Endothelial cell of umbilical vein (primary cell): Measurements from ENCODE around the gene SWSAP1.

Experiments used
- EZH2 ChIP-seq: IDR thresholded peaks from 2 replicates; pipeline ENCODE4 v1.6.1; 2012; ENCODE audit warnings: borderline replicate concordance, low read depth, mild to moderate bottlenecking, moderate library complexity, low read length, inconsistent platforms; ENCODE audit not compliant: severe bottlenecking
- POLR2A ChIP-seq: IDR thresholded peaks from 2 replicates; pipeline ENCODE4 v1.6.1; 2012; ENCODE audit warnings: low read depth, mild to moderate bottlenecking, control low read depth, low read length
- POLR2AphosphoS5 ChIP-seq: IDR thresholded peaks from 2 replicates; pipeline ENCODE4 v1.6.1; 2012; ENCODE audit warnings: low read depth, mild to moderate bottlenecking, control low read depth, low read length, moderate library complexity; ENCODE audit not compliant: insufficient read depth
- TF ChIP-seq, protein P1 (sequence below): IDR thresholded peaks from 2 replicates; pipeline ENCODE4 v1.6.1; 2011; ENCODE audit not compliant: insufficient read depth, insufficient read length

DNA sequence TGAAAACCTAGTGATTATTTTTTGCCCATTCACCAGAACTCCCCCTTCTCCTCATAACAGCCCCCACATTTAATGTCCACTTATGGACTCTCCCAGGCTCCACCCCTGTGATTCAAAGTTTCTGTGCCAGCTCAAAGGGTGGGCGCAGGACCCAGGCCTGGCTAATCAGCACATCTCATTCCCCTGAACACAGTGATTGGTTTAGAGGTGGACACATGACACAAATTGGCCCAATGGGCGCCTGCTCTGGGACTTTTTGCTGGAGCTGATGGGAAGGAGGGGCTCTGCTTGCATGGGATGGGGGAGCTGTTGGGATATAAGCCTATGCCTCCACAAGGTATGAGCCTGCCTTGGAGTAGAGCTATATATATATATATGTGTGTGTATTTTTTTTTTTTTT, 15.9 kb downstream of the SWSAP1 start:
- no peak for TF ChIP-seq POLR2AphosphoS5
- TF ChIP-seq, protein P1, sequence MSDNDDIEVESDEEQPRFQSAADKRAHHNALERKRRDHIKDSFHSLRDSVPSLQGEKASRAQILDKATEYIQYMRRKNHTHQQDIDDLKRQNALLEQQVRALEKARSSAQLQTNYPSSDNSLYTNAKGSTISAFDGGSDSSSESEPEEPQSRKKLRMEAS: no peak
- no peak for TF ChIP-seq EZH2
- no peak for TF ChIP-seq POLR2A
